HG02610 (cell line): ENCODE measurements around the gene SDK1.

ENCODE experiments used
- ATAC-seq: cut with Tn5 transposase; IDR thresholded peaks from one replicate; pipeline ENCODE4 v1.9.1; 2021; ENCODE audit warnings: mild to moderate bottlenecking, moderate library complexity; ENCODE audit not compliant: unreplicated experiment

The SDK1 gene

GRCh38 chr7:4139656-4140625 is 838.9 kb downstream of the SDK1 start:
- no peak for ATAC-seq

DNA sequence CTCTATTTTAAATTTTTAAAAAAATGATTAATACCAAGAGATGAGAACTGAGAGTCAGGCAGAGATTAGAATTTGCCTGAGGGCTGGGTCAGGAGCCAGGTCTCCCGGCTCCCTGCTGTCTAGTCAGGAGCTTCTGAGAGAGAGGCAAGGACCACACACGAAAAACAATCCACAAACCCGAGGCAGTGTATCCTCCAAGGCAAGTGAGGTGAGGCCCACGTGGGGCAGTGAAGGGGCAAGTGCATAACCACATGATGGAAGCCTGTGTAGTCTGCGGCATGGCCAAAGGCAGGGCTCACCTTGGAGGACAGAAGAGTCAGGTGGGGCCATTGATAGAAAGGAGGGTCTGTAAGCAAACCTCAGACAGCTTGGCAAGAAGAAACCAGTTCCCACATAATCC is 839.9 kb downstream of the SDK1 start:
- ATAC-seq: no peak

DNA sequence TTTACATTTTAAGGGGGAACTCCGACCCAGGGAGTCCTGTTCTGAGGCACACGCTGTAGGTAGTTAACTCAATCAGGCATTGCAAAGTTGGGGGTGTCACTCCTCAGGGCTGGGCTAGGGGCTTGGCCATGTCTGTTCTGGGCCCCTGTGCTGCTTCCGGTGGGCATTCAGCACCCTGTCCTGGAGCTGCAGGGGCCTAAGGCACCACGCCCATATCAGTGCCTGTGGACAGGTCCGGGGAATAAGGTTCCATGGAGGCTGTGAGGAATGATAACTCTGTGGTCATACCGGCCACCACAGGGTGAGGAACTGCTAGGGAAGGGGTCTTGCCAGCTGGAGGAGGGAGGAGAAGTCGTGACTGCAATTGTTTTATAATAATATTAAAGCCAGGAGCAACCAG is 842.0 kb downstream of the SDK1 start:
- ATAC-seq: no peak

GRCh38 chr7:4143511-4144171 is 842.6 kb downstream of the SDK1 start:
- no peak for ATAC-seq

- no peak for ATAC-seq
Measured at GRCh38 chr7:4144172-4144701, 843.2 kb downstream of the SDK1 start.

DNA sequence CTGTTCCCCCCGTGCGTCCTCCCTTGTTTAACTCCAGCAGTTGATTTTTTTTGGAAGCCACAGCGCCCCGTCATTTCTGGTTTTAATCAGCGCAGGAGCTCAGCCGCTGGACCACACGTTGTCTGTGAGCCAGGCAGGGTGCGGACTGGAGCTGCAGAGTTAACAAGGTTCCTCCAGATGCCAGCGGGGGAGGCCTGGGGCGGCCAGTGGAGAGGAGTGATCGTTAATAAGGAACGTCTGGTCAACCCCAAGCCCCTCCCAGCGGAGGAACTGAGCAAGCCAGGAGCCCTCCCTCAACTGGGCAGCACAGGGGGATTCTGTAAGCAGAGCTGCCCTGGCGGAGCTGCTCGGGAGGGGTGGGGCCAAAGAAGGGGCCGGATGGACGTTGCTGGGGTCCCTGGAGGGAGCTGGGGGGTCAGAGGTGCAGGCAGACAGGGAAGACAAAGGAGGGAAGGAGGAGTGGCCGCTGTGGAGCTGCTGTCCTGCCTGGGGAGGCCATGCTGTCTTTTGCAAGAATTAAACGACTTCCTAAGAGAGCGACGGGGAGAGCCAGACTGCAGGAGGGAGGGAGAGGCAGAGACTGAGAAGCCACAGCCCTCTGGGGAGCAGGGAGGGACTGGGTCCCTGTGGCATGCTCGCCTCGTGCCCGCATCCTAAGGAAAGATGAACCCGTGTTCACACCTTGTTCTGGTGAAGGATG is 843.9 kb downstream of the SDK1 start:
- ATAC-seq: no peak

- no peak for ATAC-seq
Measured at GRCh38 chr7:4145576-4145975, 844.5 kb downstream of the SDK1 start.

GRCh38 chr7:4147926-4148620 is 847.0 kb downstream of the SDK1 start:
- no peak for ATAC-seq

DNA sequence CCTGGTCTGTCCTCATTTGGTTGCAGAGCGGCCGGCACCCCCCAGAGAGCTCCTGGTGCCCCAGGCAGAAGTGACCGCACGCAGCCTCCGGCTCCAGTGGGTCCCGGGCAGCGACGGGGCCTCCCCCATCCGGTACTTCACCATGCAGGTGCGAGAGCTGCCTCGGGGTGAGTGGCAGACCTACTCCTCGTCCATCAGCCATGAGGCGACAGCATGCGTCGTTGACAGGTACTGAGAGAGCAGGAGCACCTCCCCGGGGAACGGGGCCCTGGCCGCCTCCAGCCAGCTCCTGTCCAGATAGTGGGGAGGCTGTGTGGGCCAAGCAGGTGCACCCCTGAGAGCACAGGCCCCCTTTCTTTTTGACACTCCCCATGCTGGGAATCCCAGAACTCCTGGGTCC is 848.2 kb downstream of the SDK1 start:
- no peak for ATAC-seq

DNA sequence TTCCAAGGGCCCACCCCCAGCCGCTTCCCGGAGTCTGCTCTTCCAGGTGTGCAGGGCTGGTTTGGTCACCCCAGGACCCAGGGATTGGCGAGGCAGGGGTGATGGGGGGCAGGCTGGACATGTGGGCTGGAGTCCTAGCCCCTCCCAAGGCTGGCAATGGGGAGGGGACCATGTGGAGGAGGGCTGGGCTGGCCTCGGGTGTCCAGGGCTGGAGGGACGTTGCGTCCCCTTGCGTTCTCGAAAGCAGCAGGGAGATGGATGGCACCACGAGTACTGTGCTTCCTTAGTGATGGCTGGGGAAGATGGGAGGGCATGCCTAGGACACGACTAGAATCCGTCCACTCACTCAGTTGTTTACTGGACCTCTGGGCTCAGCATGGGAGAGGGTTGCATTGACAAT is 848.6 kb downstream of the SDK1 start:
- no peak for ATAC-seq

DNA sequence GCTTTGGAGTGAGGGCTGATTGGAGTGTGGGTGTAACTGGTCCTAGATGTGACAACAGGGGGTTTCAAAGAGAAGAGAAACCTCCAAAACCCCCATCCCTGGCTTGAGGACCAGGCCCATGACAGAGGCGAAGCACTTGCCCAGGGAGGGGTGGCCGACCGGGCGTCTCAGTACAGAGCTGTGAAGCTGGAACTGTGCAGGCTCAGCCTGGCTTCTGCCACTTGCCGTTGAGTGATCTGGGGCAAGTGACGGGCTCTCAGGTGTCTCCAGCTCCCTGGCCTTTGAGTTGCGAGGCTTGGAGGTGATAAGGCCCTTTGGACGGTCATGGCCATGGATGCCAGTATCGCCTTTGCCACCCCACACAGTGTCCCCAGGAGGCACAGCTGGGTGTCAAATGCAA is 849.7 kb downstream of the SDK1 start:
- ATAC-seq: no peak

GRCh38 chr7:4151524-4151923 is 850.5 kb downstream of the SDK1 start:
- ATAC-seq: no peak

DNA sequence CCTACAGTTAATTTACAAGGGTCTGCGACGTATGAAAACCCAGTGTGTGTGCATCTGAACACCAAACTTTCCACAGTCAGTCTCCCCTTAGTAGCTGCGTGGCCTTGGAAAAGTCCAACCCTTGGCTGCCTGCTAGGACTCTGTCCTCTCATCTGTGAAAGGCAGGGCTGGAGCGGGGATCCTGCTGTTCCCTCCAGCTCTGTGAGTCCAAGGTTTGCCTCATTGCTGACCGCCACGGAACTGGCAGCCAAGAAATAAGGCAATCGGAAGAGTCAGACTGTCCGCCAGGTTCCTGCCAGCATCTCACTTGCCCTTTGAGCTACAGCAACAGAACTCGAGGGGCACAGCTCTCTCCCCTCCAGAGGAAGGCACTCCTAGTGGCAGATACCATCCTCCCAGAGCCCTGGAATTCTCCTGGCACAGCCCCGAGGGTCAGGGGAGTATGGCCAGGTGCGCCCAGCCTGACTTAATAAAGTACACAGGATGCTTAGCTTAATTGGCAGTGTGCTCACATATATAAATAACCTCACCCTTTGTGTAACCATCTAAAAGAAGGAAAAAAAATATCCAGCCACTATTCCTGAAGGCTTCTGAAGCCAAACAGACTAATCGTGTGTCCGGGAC is 851.0 kb downstream of the SDK1 start:
- ATAC-seq: no peak

DNA sequence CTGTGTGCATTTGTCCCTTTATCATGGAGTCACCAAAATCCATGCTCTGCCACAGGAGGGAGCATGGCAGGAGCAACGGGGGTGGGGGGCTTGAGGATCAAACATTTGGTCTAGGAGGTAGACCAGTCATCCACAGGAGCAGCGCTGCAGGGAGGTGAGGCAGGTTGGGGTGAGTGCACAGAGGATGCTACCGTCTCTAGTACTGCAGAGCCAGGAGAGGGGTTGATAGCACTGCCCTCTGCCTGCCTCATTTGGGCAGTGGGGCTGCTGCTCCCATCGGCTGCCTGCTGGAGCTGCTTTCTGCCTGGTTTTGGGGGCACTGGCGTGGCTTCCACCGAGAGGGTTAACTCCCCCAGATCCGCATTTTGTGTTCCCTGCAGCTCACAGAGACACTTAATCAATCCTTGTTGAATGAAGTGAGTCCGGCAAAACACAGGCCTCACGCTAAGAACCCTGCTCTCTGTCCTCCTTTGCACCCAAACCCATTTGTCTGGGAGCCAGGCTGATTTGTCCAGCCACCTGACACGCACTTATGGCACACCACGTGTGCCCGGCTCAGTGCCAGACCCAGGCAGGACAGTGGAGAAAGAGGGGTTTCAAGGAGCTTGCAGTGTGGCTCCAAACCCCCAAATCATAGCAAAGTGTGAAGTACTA is 854.0 kb downstream of the SDK1 start:
- no peak for ATAC-seq

DNA sequence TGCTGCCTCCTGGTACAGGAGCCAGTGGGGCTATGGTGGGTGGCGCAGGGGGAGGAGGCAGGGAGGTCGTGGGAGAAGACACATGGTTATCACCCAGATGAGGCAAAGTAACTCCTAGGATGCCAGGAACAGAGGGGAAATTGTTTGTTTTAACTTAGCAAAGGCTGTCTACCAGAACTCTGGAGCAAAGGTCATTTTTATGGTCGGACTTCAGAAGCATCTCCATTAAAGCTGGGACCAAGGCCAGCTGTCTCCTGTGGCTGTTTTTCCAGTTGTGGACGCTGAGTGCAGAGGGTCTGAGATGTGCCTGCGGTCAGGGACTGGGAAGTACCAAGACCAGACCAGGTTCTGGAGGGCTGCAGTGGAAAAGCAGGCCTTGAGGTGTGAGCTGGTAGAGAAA is 855.1 kb downstream of the SDK1 start:
- no peak for ATAC-seq

GRCh38 chr7:4157651-4158050 is 856.6 kb downstream of the SDK1 start:
- no peak for ATAC-seq

- no peak for ATAC-seq
Measured at GRCh38 chr7:4158441-4159153, 857.5 kb downstream of the SDK1 start.

DNA sequence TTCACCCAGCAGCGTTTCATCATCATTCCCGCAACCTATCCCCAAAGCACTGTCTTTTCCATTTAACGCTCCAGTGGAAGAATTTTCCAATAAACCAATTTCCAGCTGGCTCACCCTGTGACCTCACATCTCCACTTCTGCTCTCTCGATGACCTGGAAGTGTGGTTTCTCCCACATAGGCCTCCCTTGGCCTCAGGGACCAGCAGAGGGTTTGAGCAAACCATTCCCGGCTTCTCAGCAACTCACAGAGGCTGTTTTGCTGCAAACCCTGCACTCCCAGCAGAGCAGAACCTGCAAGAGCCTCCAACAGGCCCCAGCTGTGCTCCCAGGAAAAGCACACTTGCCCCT is 858.1 kb downstream of the SDK1 start:
- no peak for ATAC-seq
